GM23338 (cell line): ENCODE results near the gene UCK1. TPM values are rescaled to one million over a fixed set of nuclear protein-coding genes. Genes with fewer than 3 reads are reported as not detected.

Experiments
- ATAC-seq: fragments of 200-7000 bp; cut with Tn5 transposase; 3 replicates; pipeline ENCODE4 v1.9.1; 2020
- DNase-seq: peaks from one replicate; pipeline ENCODE4 v3.0.0-alpha.2; 2015; ENCODE audit warnings: low spot score
- H2AFZ ChIP-seq: fragments of 200-600 bp; sonication (generic); 2 replicates; pipeline ENCODE4 v1.8.0; 2016; ENCODE audit warnings: antibody characterized with exemption, mild to moderate bottlenecking, moderate library complexity
- H3F3A ChIP-seq: fragments of 200-600 bp; sonication (generic); replicated peaks from 2 replicates; pipeline ENCODE4 v1.8.0; 2017; ENCODE audit warnings: antibody characterized with exemption, mixed run types, low read depth
- H3K27ac ChIP-seq: fragments of 200-600 bp; sonication (generic); 2 replicates; pipeline ENCODE4 v1.6.1; 2016; ENCODE audit warnings: low read depth
- H3K27me3 ChIP-seq: fragments of 200-600 bp; sonication (generic); 2 replicates; pipeline ENCODE4 v1.8.0; 2016; ENCODE audit warnings: mild to moderate bottlenecking, mixed run types, moderate library complexity; ENCODE audit not compliant: insufficient read depth
- H3K36me3 ChIP-seq: fragments of 200-600 bp; sonication (generic); 2 replicates; pipeline ENCODE4 v1.8.0; 2016; ENCODE audit warnings: mild to moderate bottlenecking; ENCODE audit not compliant: insufficient read depth
- H3K4me1 ChIP-seq: fragments of 200-600 bp; sonication (generic); 2 replicates; pipeline ENCODE4 v1.8.0; 2016; ENCODE audit warnings: mild to moderate bottlenecking, moderate library complexity; ENCODE audit not compliant: insufficient read depth
- H3K4me2 ChIP-seq: fragments of 200-600 bp; sonication (generic); 2 replicates; pipeline ENCODE4 v1.7.1; 2017; ENCODE audit warnings: mixed run types
- H3K4me3 ChIP-seq: fragments of 200-600 bp; sonication (generic); 2 replicates; pipeline ENCODE4 v1.6.1; 2016; ENCODE audit warnings: mixed run types
- H3K79me2 ChIP-seq: fragments of 200-600 bp; sonication (generic); replicated peaks from 2 replicates; pipeline ENCODE4 v1.8.0; 2017; ENCODE audit warnings: mild to moderate bottlenecking; ENCODE audit not compliant: insufficient read depth
- H3K9me2 ChIP-seq: fragments of 200-600 bp; sonication (generic); 2 replicates; pipeline ENCODE4 v1.8.0; 2017; ENCODE audit not compliant: insufficient read depth
- H4K20me1 ChIP-seq: fragments of 200-600 bp; sonication (generic); replicated peaks from 2 replicates; pipeline ENCODE4 v1.8.0; 2017; ENCODE audit warnings: mild to moderate bottlenecking; ENCODE audit not compliant: insufficient read depth
- H3K27ac Mint-ChIP-seq: 2 replicates; pipeline ENCODE4 v1.8.0; 2020; ENCODE audit warnings: inconsistent platforms, mild to moderate bottlenecking, moderate library complexity, mixed read lengths
- H3K27me3 Mint-ChIP-seq: 3 replicates; pipeline ENCODE4 v1.8.0; 2022; ENCODE audit warnings: low read depth, mild to moderate bottlenecking, moderate library complexity, mixed read lengths, inconsistent platforms; ENCODE audit not compliant: insufficient read depth, poor library complexity
- H3K36me3 Mint-ChIP-seq: 3 replicates; pipeline ENCODE4 v1.8.0; 2021; ENCODE audit warnings: low read depth, mild to moderate bottlenecking, inconsistent platforms, moderate library complexity, mixed read lengths
- H3K4me1 Mint-ChIP-seq: 3 replicates; pipeline ENCODE4 v1.8.0; 2020; ENCODE audit warnings: mild to moderate bottlenecking, inconsistent platforms, mixed read lengths
- H3K4me3 Mint-ChIP-seq: 3 replicates; pipeline ENCODE4 v1.8.0; 2021; ENCODE audit warnings: moderate library complexity, mild to moderate bottlenecking, inconsistent platforms, mixed read lengths
- H3K9me3 Mint-ChIP-seq: 3 replicates; pipeline ENCODE4 v1.8.0; 2020; ENCODE audit warnings: moderate library complexity, mild to moderate bottlenecking, inconsistent platforms, mixed read lengths
- CREB1 ChIP-seq: fragments of 250-450 bp; sonication (Bioruptor Pico); IDR thresholded peaks from 2 replicates; pipeline ENCODE4 v1.5.0; 2020; ENCODE audit warnings: low read depth, mild to moderate bottlenecking, moderate library complexity
- CTCF ChIP-seq, 2 experiments: fragments of 200-600 bp in 1 of 2; sonication (generic) in 1 of 2; conservative IDR thresholded peaks; 2 replicates each; pipeline versions ENCODE4 v1.5.1 to v1.6.1; 2016 to 2017; ENCODE audit warnings: antibody characterized with exemption in 2 of 2, low read depth in 2 of 2, mild to moderate bottlenecking in 2 of 2, moderate library complexity in 1 of 2
- ETS1 ChIP-seq: IDR thresholded peaks from 2 replicates; pipeline ENCODE4 v1.6.1; 2016; ENCODE audit warnings: antibody characterized with exemption
- EZH2 ChIP-seq: fragments of 200-600 bp; sonication (generic); IDR thresholded peaks from one replicate; pipeline ENCODE4 v1.8.0; 2017; ENCODE audit warnings: antibody characterized with exemption, mild to moderate bottlenecking, low read depth; ENCODE audit not compliant: unreplicated experiment
- EZH2phosphoT487 ChIP-seq: fragments of 200-600 bp; sonication (generic); IDR thresholded peaks from one replicate; pipeline ENCODE4 v1.8.1; 2018; ENCODE audit warnings: antibody characterized with exemption; ENCODE audit not compliant: unreplicated experiment
- JUNB ChIP-seq: IDR thresholded peaks from one replicate; pipeline ENCODE4 v1.6.1; 2016; ENCODE audit warnings: antibody characterized with exemption; ENCODE audit not compliant: unreplicated experiment
- POLR2AphosphoS5 ChIP-seq: IDR thresholded peaks from 2 replicates; pipeline ENCODE4 v1.6.1; 2016; ENCODE audit warnings: antibody characterized with exemption, low read depth
- REST ChIP-seq: IDR thresholded peaks from one replicate; pipeline ENCODE4 v1.6.1; 2018; ENCODE audit warnings: antibody characterized with exemption; ENCODE audit not compliant: unreplicated experiment
- STAT1 ChIP-seq: IDR thresholded peaks from one replicate; pipeline ENCODE4 v1.6.1; 2016; ENCODE audit warnings: antibody characterized with exemption; ENCODE audit not compliant: unreplicated experiment
- ZNF114 ChIP-seq: fragments of 250-450 bp; sonication (Bioruptor Pico); IDR thresholded peaks from 2 replicates; pipeline ENCODE4 v1.5.0; 2020; ENCODE audit warnings: mild to moderate bottlenecking, moderate library complexity
- ZNF331 ChIP-seq: fragments of 250-450 bp; sonication (Bioruptor Pico); IDR thresholded peaks from 2 replicates; pipeline ENCODE4 v1.5.0; 2020; ENCODE audit warnings: low read depth, mild to moderate bottlenecking, moderate library complexity
- ZNF462 ChIP-seq: fragments of 250-450 bp; sonication (Bioruptor Pico); IDR thresholded peaks from 2 replicates; pipeline ENCODE4 v1.5.0; 2020; ENCODE audit warnings: mild to moderate bottlenecking, moderate library complexity
- polyA plus RNA-seq: library from polyadenylated mRNA; unstranded; fragments of >200 nt; fragmentation: Nextera tagmentation; extraction: Ambion mirVana; gene quantifications from 2 replicates; pipeline ENCODE4 v1.2.1, GENCODE V29; 2016
- total RNA-seq: library from RNA; depleted of rRNA; stranded (reverse); fragments of >200 nt; shearing (Covaris generic); gene quantifications from 2 replicates; pipeline ENCODE4 v1.2.3, GENCODE V29; 2014

UCK1 gene
- total and polyA plus RNA-seq, 2 experiments from 2014 or later = 23.4 to 35.9 TPM

- ATAC-seq (no peak), DNase-seq (no peak)
- Mint-ChIP-seq H3K36me3 (peaks cover 17% of the 10 kb centered on the region; the same call in 2 of the 3 replicates), H3K4me1 (no peaks in the 10 kb centered on the region), H3K9me3 (peaks cover 40% of the 10 kb centered on the region), H3K27me3 (peaks cover 10% of the 10 kb centered on the region), H3K4me3 (no peak overlapping the region), H3K27ac (no peak overlapping the region)
- Histone ChIP-seq H3K79me2 (no peaks in the 10 kb centered on the region), H3K9me2 (peaks cover 1% of the 10 kb centered on the region; the same call in 1 of the 2 replicates), H3F3A (0 out of 2 replicates have a peak, but pooled peaks cover under 1% of the 10 kb centered on the region), H3K27ac (no peak overlapping the region), H3K36me3 (no peaks in the 10 kb centered on the region), H3K27me3 (peaks cover 10% of the 10 kb centered on the region), H3K4me1 (no peaks in the 10 kb centered on the region), H3K4me3 (no peak overlapping the region), H3K4me2 (no peak overlapping the region), H2AFZ (no peak overlapping the region), H4K20me1 (no peaks in the 10 kb centered on the region)
- TF ChIP-seq JUNB = no peak
- no peak for TF ChIP-seq ZNF114
- no peak for TF ChIP-seq POLR2AphosphoS5
- no peak for TF ChIP-seq ZNF331 (CRISPR knock-in tag)
- no peak for TF ChIP-seq STAT1
- no peak for TF ChIP-seq ZNF462 (CRISPR knock-in tag)
- no peak for TF ChIP-seq EZH2phosphoT487
- no peak for TF ChIP-seq ETS1
- TF ChIP-seq CTCF (conservative IDR thresholded peaks at IDR 0.05; ENCODE audit: low read depth in 2 of 2) = no peak
- TF ChIP-seq EZH2 = no peak
- no peak for TF ChIP-seq REST
- TF ChIP-seq CREB1 (CRISPR knock-in tag) = no peak
These were observed 8.3 kb upstream of the UCK1 start for GRCh38 chr9:131539223-131539923.
